Measurements from ENCODE around the gene PTPRN2. TPM values are rescaled to one million over a fixed set of nuclear protein-coding genes. Genes with fewer than 3 reads are reported as not detected.

The PTPRN2 gene
- total RNA-seq, 1 experiment from 2014 or later = 1.1 TPM

DNA sequence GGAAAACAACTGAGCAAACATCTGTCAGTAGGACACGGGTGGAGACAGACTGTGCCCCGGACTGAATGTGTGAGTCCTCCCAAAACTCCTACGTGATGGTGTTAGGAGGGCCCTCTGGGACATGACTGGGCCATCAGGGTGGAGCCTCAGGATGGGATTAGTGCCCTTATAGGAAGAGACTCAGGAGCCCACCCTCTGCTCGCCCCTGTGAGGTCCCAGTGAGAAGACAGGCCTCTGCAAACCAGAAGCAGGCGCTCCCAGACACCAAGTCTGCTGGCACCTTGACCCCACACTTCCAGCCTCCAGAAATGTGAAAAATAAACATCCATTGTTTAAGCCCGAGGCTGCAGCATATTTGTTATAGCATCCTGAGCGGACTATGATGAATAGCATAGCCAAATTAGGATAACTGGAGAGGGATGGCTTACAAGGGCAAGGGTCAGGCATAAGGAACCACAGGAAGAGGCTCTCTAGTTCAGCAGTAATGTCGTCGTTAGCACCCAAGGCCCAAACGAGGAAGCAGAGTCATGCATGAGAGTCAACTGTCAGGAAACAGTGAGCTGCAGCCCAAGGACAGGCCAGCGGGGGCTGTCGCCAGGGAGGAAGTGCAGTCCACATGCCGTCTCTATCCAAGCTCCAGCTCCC, 50.6 kb downstream of the PTPRN2 start:
- CTCF ChIA-PET = no interaction called here
- in situ Hi-C loops (cut with HindIII; ENCODE audit: low pct_unique_long_range_greater_than_20kb, low sequenced_read_pairs) = no loop called here

DNA sequence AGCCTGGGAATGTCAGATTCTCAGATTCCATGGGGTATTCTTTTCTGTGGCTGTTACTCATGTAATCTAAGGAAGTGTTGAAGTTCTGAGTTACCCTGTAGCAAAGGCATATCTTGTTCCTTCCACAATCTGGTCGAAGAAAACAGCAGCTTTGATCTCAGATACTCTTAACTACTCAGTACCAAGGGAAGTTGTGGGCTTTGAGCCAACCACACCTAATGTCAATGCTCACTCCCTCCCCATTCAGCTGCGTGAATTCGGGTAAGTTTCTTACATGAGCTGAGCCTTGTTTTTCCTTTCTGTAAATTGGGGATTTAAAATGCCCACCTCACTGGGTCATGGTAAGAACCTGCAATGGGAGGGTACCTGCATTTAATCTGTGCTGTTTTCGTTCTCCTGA, 52.5 kb downstream of the PTPRN2 start:
- ATAC-seq (no peak), DNase-seq (ENCODE audit: low read depth, low spot score) (no peak)
- in situ Hi-C loops (cut with HindIII; ENCODE audit: low pct_unique_long_range_greater_than_20kb, low sequenced_read_pairs) (no loop called here), intact Hi-C loops (cut with micrococcal nuclease; ENCODE audit: unreplicated experiment) (no loop called here)
- TF ChIP-seq SIN3A (IDR thresholded peaks at IDR 0.05; ENCODE audit: borderline replicate concordance, insufficient read depth, low read depth, low read length) = no peak
- TF ChIP-seq, protein P1, sequence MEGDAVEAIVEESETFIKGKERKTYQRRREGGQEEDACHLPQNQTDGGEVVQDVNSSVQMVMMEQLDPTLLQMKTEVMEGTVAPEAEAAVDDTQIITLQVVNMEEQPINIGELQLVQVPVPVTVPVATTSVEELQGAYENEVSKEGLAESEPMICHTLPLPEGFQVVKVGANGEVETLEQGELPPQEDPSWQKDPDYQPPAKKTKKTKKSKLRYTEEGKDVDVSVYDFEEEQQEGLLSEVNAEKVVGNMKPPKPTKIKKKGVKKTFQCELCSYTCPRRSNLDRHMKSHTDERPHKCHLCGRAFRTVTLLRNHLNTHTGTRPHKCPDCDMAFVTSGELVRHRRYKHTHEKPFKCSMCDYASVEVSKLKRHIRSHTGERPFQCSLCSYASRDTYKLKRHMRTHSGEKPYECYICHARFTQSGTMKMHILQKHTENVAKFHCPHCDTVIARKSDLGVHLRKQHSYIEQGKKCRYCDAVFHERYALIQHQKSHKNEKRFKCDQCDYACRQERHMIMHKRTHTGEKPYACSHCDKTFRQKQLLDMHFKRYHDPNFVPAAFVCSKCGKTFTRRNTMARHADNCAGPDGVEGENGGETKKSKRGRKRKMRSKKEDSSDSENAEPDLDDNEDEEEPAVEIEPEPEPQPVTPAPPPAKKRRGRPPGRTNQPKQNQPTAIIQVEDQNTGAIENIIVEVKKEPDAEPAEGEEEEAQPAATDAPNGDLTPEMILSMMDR (IDR thresholded peaks at IDR 0.05) = no peak
- TF ChIP-seq POLR2AphosphoS5 (IDR thresholded peaks at IDR 0.05; ENCODE audit: low read depth, low read length) = no peak
- no peak for TF ChIP-seq TCF7L2 (IDR thresholded peaks at IDR 0.05; ENCODE audit: low read depth, low read length)
- TF ChIP-seq, protein P2, sequence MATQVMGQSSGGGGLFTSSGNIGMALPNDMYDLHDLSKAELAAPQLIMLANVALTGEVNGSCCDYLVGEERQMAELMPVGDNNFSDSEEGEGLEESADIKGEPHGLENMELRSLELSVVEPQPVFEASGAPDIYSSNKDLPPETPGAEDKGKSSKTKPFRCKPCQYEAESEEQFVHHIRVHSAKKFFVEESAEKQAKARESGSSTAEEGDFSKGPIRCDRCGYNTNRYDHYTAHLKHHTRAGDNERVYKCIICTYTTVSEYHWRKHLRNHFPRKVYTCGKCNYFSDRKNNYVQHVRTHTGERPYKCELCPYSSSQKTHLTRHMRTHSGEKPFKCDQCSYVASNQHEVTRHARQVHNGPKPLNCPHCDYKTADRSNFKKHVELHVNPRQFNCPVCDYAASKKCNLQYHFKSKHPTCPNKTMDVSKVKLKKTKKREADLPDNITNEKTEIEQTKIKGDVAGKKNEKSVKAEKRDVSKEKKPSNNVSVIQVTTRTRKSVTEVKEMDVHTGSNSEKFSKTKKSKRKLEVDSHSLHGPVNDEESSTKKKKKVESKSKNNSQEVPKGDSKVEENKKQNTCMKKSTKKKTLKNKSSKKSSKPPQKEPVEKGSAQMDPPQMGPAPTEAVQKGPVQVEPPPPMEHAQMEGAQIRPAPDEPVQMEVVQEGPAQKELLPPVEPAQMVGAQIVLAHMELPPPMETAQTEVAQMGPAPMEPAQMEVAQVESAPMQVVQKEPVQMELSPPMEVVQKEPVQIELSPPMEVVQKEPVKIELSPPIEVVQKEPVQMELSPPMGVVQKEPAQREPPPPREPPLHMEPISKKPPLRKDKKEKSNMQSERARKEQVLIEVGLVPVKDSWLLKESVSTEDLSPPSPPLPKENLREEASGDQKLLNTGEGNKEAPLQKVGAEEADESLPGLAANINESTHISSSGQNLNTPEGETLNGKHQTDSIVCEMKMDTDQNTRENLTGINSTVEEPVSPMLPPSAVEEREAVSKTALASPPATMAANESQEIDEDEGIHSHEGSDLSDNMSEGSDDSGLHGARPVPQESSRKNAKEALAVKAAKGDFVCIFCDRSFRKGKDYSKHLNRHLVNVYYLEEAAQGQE (IDR thresholded peaks at IDR 0.05; ENCODE audit: insufficient read depth in 1 of 2, low read depth in 2 of 2, low read length in 1 of 2) = no peak
- no TSS peak for BruUV-seq (replicated peaks)
- no peaks in the 10 kb centered on the region for H3K27me3 ChIP-seq (ENCODE audit: control insufficient read depth, insufficient read depth, low read length)
- H3K36me3 ChIP-seq (ENCODE audit: control insufficient read depth, insufficient read depth, low read length) = no peaks in the 10 kb centered on the region
- no peak overlapping the region for H3K27ac ChIP-seq (ENCODE audit: low read length)
- no peaks in the 10 kb centered on the region for H3K4me1 ChIP-seq (ENCODE audit: control insufficient read depth, insufficient read depth, low read length)
- ChIA-PET POLR2A (no interaction called here), CTCF (no interaction called here)
- no peaks in the 10 kb centered on the region for H3K9me3 ChIP-seq (ENCODE audit: control insufficient read depth, insufficient read depth, low read depth, low read length)
- H3K4me3 ChIP-seq (ENCODE audit: low read depth in 2 of 2, low read length in 2 of 2) = no peak overlapping the region

More for the DNA sequence above, 50.6 kb downstream of the PTPRN2 start:
- DNase-seq (ENCODE audit: low read depth, low spot score) (no peak), ATAC-seq (no peak)
- no peaks in the 10 kb centered on the region for H3K27me3 ChIP-seq (ENCODE audit: control insufficient read depth, insufficient read depth, low read length)
- H3K9me3 ChIP-seq (ENCODE audit: control insufficient read depth, insufficient read depth, low read depth, low read length) = no peaks in the 10 kb centered on the region
- H3K4me1 ChIP-seq (ENCODE audit: control insufficient read depth, insufficient read depth, low read length) = no peaks in the 10 kb centered on the region
- H3K27ac ChIP-seq (ENCODE audit: low read length) = no peak overlapping the region
- intact Hi-C loops (cut with micrococcal nuclease; ENCODE audit: unreplicated experiment) = no loop called here
- H3K36me3 ChIP-seq (ENCODE audit: control insufficient read depth, insufficient read depth, low read length) = no peaks in the 10 kb centered on the region
- H3K4me3 ChIP-seq (ENCODE audit: low read depth in 2 of 2, low read length in 2 of 2) = no peak overlapping the region
- POLR2A ChIA-PET = no interaction called here
- TF ChIP-seq POLR2AphosphoS5 (IDR thresholded peaks at IDR 0.05; ENCODE audit: low read depth, low read length) (no peak), SIN3A (IDR thresholded peaks at IDR 0.05; ENCODE audit: borderline replicate concordance, insufficient read depth, low read depth, low read length) (no peak), TCF7L2 (IDR thresholded peaks at IDR 0.05; ENCODE audit: low read depth, low read length) (no peak)
- TF ChIP-seq, protein P2 (IDR thresholded peaks at IDR 0.05; ENCODE audit: insufficient read depth in 1 of 2, low read depth in 2 of 2, low read length in 1 of 2) = no peak
- TF ChIP-seq, protein P1 (IDR thresholded peaks at IDR 0.05) = no peak
- BruUV-seq (replicated peaks) = no TSS peak
